Occipital lobe (tissue), 2 donors: ENCODE measurements around the gene SMIM23. TPM values are rescaled to one million over a fixed set of nuclear protein-coding genes. Genes with fewer than 3 reads are reported as not detected.

Experiments
- DNase-seq: peaks from one replicate; lab custom pipeline; 2025; lab: John Stamatoyannopoulos, UW
- total RNA-seq: library from RNA; depleted of rRNA; stranded (reverse); fragments of >200 nt; gene quantifications from one replicate; pipeline ENCODE4 v1.2.3, GENCODE V29; 2014

The SMIM23 gene
- not detected for total RNA-seq

GRCh38 chr5:171785517-171785916 lies at the start of gene SMIM23:
TSS of gene SMIM23 (plus strand) at chr5:171785817. CDS start at chr5:171785872, 55 bp downstream.
- no peak for DNase-seq

GRCh38 chr5:171736976-171737891 lies 48.4 kb upstream of the SMIM23 start:
- DNase-seq: no peak

GRCh38 chr5:171738501-171738900 lies 47.1 kb upstream of the SMIM23 start:
- DNase-seq: no peak

GRCh38 chr5:171739271-171739670 lies 46.3 kb upstream of the SMIM23 start:
- no peak for DNase-seq

- peak; percentile 7 for DNase-seq
Observed at GRCh38 chr5:171743436-171744076, 42.1 kb upstream of the SMIM23 start.

GRCh38 chr5:171744264-171744663 lies 41.4 kb upstream of the SMIM23 start:
- no peak for DNase-seq

DNA sequence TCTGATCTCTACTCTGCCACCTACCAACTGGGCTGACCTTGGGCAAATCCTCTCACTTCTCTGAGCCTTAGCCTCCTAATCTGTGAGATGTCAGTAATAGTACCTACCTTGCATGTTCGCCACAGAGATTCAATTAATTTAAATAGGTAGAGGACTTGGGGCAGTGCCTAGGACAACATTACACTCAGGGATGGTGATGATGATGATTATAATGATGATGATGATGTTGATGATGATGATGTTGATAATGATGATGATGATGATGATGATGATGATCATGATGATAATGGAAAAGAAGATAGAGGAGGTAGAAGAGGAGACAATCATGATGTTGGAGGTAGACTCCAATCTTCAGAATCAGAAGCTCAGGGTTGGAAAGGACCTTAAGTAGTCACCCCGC lies 40.7 kb upstream of the SMIM23 start:
- no peak for DNase-seq

GRCh38 chr5:171745602-171746001 lies 40.0 kb upstream of the SMIM23 start:
- peak; percentile 16 for DNase-seq

- DNase-seq: no peak
Observed at GRCh38 chr5:171747061-171747859, 38.4 kb upstream of the SMIM23 start.

DNA sequence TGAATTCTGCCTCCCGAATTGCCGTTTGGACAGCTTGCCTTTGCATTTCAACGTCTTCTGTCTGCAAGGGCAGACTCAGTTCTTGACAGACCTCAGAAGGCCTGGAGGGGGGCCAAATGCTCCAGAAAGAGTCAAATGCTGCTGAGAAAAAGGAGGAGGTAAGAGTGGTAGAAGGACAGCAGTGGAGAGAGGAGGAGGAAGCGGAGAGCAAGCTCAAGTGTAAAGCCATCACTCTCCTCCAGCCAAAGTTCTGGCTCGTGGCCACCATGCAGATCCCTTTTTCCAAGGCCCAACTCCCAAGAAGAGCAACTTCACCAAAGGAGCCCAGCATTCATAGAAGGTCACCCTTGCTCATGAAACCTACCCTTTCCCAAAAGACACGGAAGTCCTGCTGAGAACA lies 36.9 kb upstream of the SMIM23 start:
- DNase-seq: no peak

DNA sequence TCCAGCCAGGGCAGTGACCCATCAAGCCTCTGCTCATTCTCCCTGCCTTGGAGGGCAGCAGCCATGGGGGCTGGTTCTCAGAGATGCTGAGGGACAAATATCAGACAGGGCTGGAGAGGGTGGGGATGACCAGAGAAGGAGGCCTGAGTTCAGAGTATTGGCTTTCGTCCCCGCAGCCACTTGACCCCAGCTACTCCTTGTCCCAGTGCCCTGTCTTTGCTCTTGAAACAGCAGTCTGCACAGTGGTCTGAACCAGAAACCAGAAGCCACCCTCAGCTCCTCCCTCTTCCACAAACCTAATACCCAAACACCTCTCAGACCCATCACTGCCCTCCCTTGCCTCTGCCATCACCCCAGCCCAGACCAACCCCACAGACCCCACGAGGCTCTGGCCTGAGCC lies 36.3 kb upstream of the SMIM23 start:
- no peak for DNase-seq

DNA sequence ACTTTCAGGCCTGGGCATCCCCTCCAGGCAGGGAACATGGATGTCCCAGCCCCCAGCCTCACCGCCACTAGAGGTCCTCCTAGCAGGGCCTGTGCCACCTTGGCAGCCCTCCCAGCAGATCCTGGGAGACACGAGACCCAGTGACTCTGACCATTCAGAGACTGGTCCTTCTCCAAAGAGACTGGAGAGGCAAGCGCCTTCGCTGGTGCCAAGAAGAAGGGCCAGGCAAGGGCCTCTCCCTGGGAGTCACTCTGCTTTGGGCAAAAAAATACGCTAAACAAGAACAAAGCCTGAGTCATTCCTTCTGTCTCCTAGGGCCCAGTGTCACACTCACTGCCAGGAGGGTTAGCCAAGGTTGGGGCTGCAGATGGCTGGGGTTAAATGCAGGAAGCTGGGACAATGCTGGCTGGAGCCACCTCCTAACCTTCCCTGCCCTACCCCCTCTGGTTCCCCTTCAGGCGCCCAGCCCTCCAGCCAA lies 35.3 kb upstream of the SMIM23 start:
- no peak for DNase-seq

DNA sequence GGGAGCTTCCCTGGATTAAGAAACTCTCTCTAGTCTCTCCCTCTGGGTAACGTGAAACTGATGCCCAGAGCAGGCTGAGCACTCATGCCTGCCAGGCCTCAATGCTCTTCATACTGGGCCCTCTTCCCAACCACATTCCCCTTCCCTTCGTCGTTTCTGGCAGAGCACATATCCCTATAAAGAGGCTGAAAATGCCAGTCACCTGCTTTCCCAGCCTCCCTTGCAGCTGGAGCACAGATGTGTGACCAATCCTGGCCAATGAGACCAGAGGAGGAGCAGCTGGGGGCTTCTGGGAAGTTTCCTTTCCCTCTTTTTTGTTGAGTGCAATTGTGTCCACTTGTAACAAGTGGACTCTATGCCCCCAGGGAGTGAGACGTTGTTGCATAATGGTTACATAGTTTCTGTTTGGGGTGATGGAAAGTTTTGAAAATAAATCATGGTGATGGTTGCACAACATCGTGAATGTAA lies 30.2 kb upstream of the SMIM23 start:
- DNase-seq: no peak

GRCh38 chr5:171757853-171758535 lies 27.6 kb upstream of the SMIM23 start:
- DNase-seq: no peak

GRCh38 chr5:171759777-171760176 lies 25.8 kb upstream of the SMIM23 start:
- DNase-seq: no peak

DNA sequence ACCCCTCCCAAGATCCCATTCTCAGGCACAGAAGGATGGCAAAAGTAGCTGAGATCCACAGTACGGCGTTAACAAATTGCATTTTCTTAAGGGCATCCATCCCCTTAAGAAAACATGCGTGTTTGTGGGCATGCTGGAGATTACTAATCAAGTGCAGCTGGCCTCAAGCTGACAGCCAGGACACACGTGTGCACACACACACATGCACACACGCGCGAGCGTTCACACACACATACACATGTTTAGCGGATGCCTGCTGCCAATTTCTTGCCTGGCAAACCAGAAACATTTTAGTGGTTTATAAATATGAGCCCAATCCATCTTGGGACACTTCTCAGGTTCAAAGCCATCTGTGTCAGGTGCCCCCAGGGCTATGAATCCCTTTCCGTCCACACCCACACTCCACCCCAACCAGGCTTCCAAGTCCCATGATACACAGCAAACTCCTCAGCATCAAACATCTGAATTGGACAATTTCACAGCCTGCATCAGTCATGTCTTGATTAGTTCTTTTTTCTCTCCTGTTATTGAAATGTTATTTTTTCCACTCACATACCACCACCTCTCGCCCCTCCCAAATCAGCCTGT lies 23.5 kb upstream of the SMIM23 start:
- DNase-seq: no peak

DNA sequence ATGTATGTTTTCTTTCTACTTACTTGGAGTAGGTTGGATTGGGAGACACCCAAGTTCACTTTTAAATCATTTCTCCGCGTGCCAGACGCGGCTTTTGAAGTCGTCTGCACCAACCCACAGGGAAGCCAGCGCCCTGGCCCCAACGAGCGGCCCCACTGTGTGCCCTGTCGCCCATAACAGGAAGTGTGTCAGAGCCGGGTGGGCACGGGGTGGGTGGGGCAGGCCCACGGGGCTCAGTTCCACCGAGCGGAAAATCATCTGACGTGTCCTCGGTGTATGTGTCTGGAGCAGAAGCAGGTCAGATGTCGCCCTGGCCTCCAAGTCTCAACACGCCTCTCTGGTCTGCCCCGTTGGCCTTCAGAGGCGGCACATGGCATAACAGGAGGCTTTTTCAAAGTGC lies 22.7 kb upstream of the SMIM23 start:
- DNase-seq: no peak

DNA sequence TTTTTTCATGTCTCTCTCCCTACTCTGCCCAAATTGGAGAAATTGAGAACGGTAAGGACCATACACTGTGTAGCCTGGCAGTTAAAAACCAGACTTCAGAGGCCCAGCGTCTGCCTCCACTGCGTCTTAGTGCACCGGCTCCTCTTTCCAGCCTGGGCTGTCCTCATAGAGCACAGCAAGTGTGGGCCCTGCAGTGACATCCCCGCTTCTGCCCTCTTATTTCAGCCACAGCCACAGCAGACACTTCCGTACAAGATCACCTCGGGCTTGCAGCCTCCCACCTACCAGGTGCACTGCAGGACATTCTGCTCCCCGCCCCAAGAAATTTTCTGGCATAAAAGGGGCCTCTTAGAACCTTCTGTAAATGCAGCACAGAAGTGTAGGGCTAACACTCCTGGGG lies 21.4 kb upstream of the SMIM23 start:
- DNase-seq: no peak

GRCh38 chr5:171766875-171767274 lies 18.7 kb upstream of the SMIM23 start:
- DNase-seq: no peak

DNA sequence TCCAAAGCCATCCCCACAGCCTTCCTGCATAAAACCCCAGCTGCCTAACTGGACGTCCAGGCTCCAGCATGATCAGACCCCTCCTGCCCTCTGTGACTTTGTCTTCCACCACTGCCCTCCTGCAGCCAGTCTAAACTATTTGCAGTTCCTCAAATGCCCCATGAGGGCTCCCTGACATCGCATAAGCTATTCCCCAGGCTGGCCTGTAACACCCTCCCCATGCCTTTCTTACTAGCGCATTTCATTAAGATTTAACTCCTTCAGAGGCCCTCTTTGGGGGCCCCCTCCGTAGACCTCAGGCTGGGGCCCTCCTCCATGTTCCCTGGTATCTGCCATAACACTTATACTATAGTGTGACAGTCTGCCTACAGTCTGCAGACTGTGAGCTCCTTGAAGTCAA lies 15.5 kb upstream of the SMIM23 start:
- no peak for DNase-seq

DNA sequence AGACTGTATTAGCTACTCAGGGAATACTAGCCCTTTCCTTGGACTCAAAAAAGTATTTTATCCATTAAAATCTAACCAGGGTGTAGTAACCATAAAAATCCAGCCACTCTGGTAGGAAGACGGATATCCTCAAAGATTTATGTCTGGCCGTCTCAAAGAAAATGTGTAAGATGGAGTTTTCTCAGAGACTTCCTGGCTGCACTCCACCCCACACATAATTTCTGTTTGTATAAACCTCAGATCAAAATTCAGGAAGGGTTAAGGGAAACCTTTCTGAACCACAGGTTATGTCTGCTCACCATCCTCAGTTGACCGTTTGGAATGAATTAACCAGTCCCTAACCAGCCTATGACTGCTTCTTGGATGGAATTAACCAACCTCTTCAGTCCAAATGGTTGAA lies 13.8 kb upstream of the SMIM23 start:
- no peak for DNase-seq
